A549 (cell line): ENCODE measurements around the gene PRPS1.

ENCODE experiments used
- BHLHE40 ChIP-seq: IDR thresholded peaks from 2 replicates; pipeline ENCODE4 v1.6.1; 2012; ENCODE audit warnings: low read depth, low read length, inconsistent platforms
- CTCF ChIP-seq: fragments of >200 bp; sonication (Bioruptor Twin); formaldehyde crosslinking; IDR thresholded peaks from 3 replicates; pipeline ENCODE4 v1.5.1; 2016
- EHF ChIP-seq: fragments of 250-450 bp; sonication (Bioruptor Pico); IDR thresholded peaks from 2 replicates; pipeline ENCODE4 v1.5.0; 2020; ENCODE audit warnings: mild to moderate bottlenecking
- ELK1 ChIP-seq: fragments of 150-350 bp; IDR thresholded peaks from 2 replicates; pipeline ENCODE4 v1.6.1; 2014; ENCODE audit warnings: low read depth, mild to moderate bottlenecking, low read length
- EP300 ChIP-seq, 2 experiments: fragments of >200 bp; sonication (Bioruptor Twin); formaldehyde crosslinking; IDR thresholded peaks; 2 replicates in 1 of 2; 3 replicates in 1 of 2; pipeline ENCODE4 v1.6.1; 2016 to 2017
- JUN ChIP-seq, 2 experiments: fragments of >200 bp; sonication (Bioruptor Twin); formaldehyde crosslinking; IDR thresholded peaks; 2 replicates in 1 of 2; 3 replicates in 1 of 2; pipeline ENCODE4 v1.6.1; 2016 to 2017
- MAX ChIP-seq: IDR thresholded peaks from 2 replicates; pipeline ENCODE4 v1.6.1; 2012
- NFE2L2 ChIP-seq: fragments of 150-350 bp; conservative IDR thresholded peaks from 2 replicates; pipeline ENCODE4 v1.6.1; 2014; ENCODE audit warnings: low read length
- PHF8 ChIP-seq: fragments of 200-600 bp; sonication (generic); IDR thresholded peaks from 2 replicates; pipeline ENCODE4 v1.6.1; 2016; ENCODE audit warnings: low read depth, mild to moderate bottlenecking, antibody characterized with exemption, moderate library complexity, borderline replicate concordance
- POLR2A ChIP-seq: IDR thresholded peaks from 2 replicates; pipeline ENCODE4 v1.6.1; 2012; ENCODE audit warnings: mild to moderate bottlenecking, low read length
- RAD21 ChIP-seq, 2 experiments: fragments of >200 bp in 1 of 2; sonication (Bioruptor Twin) in 1 of 2; formaldehyde crosslinking in 1 of 2; IDR thresholded peaks in 1 of 2; conservative IDR thresholded peaks in 1 of 2; 2 replicates in 1 of 2; 3 replicates in 1 of 2; pipeline ENCODE4 v1.6.1; 2012 to 2018; ENCODE audit warnings: inconsistent platforms in 1 of 2
- RCOR1 ChIP-seq: fragments of 150-350 bp; IDR thresholded peaks from 2 replicates; pipeline ENCODE4 v1.6.1; 2014; ENCODE audit warnings: antibody characterized with exemption, low read length, low read depth

- TF ChIP-seq CTCF (no peak), EHF (CRISPR knock-in tag) (no peak), EP300 (IDR thresholded peaks at IDR 0.05) (no peak), JUN (IDR thresholded peaks at IDR 0.05) (no peak), RAD21 (conservative IDR thresholded peaks at IDR 0.05 in 1 of 2, IDR thresholded peaks at IDR 0.05 in 1 of 2) (no peak), PHF8 (no peak), NFE2L2 (no peak), ELK1 (no peak), RCOR1 (no peak), BHLHE40 (no peak), MAX (no peak), POLR2A (no peak)
Observed at GRCh38 chrX:107674480-107675364, 46.4 kb downstream of the PRPS1 start.
